MM.1S (cell line): ENCODE results near the gene METTL21C.

Source experiments
- CTCF ChIP-seq: fragments of 300-600 bp; sonication (generic); IDR thresholded peaks from 2 replicates; pipeline ENCODE4 v1.5.1; 2016; ENCODE audit warnings: antibody characterized with exemption, low read length, mixed read lengths
- EZH2 ChIP-seq: fragments of 300-600 bp; sonication (generic); optimal IDR thresholded peaks from 2 replicates; pipeline ENCODE3; 2017; ENCODE audit warnings: low read depth, mild to moderate bottlenecking, antibody characterized with exemption, low read length, mixed read lengths

- TF ChIP-seq EZH2, result no peak
- no peak for TF ChIP-seq CTCF
Observed at GRCh38 chr13:102742101-102742500, 47.3 kb upstream of the METTL21C start.
